Left lobe of liver (tissue), 2 donors: ENCODE results near the gene PLEKHM3. TPM values are rescaled to one million over a fixed set of nuclear protein-coding genes. Genes with fewer than 3 reads are reported as not detected.

Experiments
- ATAC-seq: fragments of 200-7000 bp; cut with Tn5 transposase; one replicate; pipeline ENCODE4 v1.9.1; 2020; ENCODE audit warnings: mild to moderate bottlenecking, moderate library complexity
- DNase-seq: peaks from one replicate; pipeline ENCODE4 v3.0.0-alpha.2; 2020; ENCODE audit warnings: low spot score
- total RNA-seq: library from RNA; stranded (reverse); gene quantifications from one replicate; pipeline ENCODE4 v1.2.1, GENCODE V29; 2021
- donor health status: DM: no; HTN: no; CAD: no; lungs with moderate emphysema.
- donor health status: DM: no; HTN: yes; CAD: no.

Gene PLEKHM3
- total RNA-seq, 1 donor from 2014 or later: 8.5 TPM

- no peak for ATAC-seq
- peak; percentile 37 for DNase-seq
Observed at GRCh38 chr2:207772081-207772843, 253.1 kb downstream of the PLEKHM3 start.

- DNase-seq: peak; percentile 52
- no peak for ATAC-seq
Observed at GRCh38 chr2:207771421-207771820, 253.9 kb downstream of the PLEKHM3 start.

Other genes starting within 250 kb of the PLEKHM3 start
- not detected for gene CRYGD, start 99.0 kb upstream of the PLEKHM3 start, total RNA-seq
- gene CRYGC, start 104.3 kb upstream of the PLEKHM3 start, total RNA-seq: not detected
- gene CRYGB, start 120.6 kb upstream of the PLEKHM3 start, total RNA-seq: not detected
- not detected for gene CRYGA, start 138.1 kb upstream of the PLEKHM3 start, total RNA-seq
- gene C2orf80, start 164.5 kb upstream of the PLEKHM3 start, total RNA-seq: not detected
- 293 TPM for gene IDH1, start 229.5 kb upstream of the PLEKHM3 start, total RNA-seq
- 12.8 TPM for gene PIKFYVE, start 240.7 kb upstream of the PLEKHM3 start, total RNA-seq